SU-DHL-6 (cell line): ENCODE results near the gene TP63.

Experiments
- H2AFZ ChIP-seq: fragments of 200-600 bp; sonication (generic); 2 replicates; pipeline ENCODE4 v1.6.1; 2014; ENCODE audit warnings: low read depth, mild to moderate bottlenecking, moderate library complexity, mixed read lengths, antibody characterized with exemption, low read length; ENCODE audit not compliant: severe bottlenecking
- H3F3A ChIP-seq: fragments of 200-600 bp; shearing (Covaris generic); 2 replicates; pipeline ENCODE4 v1.6.0; 2016; ENCODE audit warnings: antibody characterized with exemption, mild to moderate bottlenecking; ENCODE audit not compliant: insufficient read depth
- H3K27ac ChIP-seq: fragments of 200-600 bp; sonication (generic); 2 replicates; pipeline ENCODE4 v1.5.1; 2016; ENCODE audit warnings: low read depth, mild to moderate bottlenecking, low read length, moderate library complexity, mixed read lengths
- H3K27me3 ChIP-seq: fragments of 200-600 bp; sonication (generic), shearing (Covaris generic); 2 replicates; pipeline ENCODE4 v1.6.0; 2014; ENCODE audit warnings: mild to moderate bottlenecking, low read length
- H3K36me3 ChIP-seq: fragments of 200-600 bp; sonication (generic); 2 replicates; pipeline ENCODE4 v1.6.1; 2014; ENCODE audit warnings: mild to moderate bottlenecking, low read length, mixed read lengths
- H3K4me2 ChIP-seq: fragments of 300-600, 200-600 bp; shearing (Covaris generic), sonication (generic); 2 replicates; pipeline ENCODE4 v1.6.0; 2014; ENCODE audit warnings: low read length, low read depth, mild to moderate bottlenecking; ENCODE audit not compliant: poor library complexity, severe bottlenecking
- H3K4me3 ChIP-seq: fragments of 200-600 bp; sonication (generic); 2 replicates; pipeline ENCODE4 v1.5.1; 2014; ENCODE audit warnings: antibody characterized with exemption, low read length, mild to moderate bottlenecking, mixed read lengths; ENCODE audit not compliant: insufficient read depth, poor library complexity, severe bottlenecking
- H3K79me2 ChIP-seq: fragments of 200-600 bp; sonication (generic); 2 replicates; pipeline ENCODE4 v1.6.1; 2014; ENCODE audit warnings: mild to moderate bottlenecking, low read length, moderate library complexity; ENCODE audit not compliant: insufficient read depth
- H3K9ac ChIP-seq: fragments of 200-600 bp; sonication (generic); 2 replicates; pipeline ENCODE4 v1.7.0; 2014; ENCODE audit warnings: mild to moderate bottlenecking, low read length
- H3K9me2 ChIP-seq: fragments of 200-600 bp; sonication (generic); replicated peaks from 2 replicates; pipeline ENCODE4 v1.6.1; 2014; ENCODE audit warnings: low read length; ENCODE audit not compliant: insufficient read depth
- H3K9me3 ChIP-seq: fragments of 200-600 bp; sonication (generic); 2 replicates; pipeline ENCODE4 v1.6.1; 2014; ENCODE audit warnings: low read length, mixed read lengths; ENCODE audit not compliant: insufficient read depth
- H4K20me1 ChIP-seq: fragments of 200-600 bp; sonication (generic); 2 replicates; pipeline ENCODE4 v1.6.1; 2014; ENCODE audit warnings: low read depth, mild to moderate bottlenecking, antibody characterized with exemption, low read length, moderate library complexity, mixed read lengths
- EZH2phosphoT487 ChIP-seq: fragments of 200-600 bp; sonication (generic), shearing (Covaris generic); conservative IDR thresholded peaks from 2 replicates; pipeline ENCODE4 v1.6.1; 2018; ENCODE audit warnings: mild to moderate bottlenecking, antibody characterized with exemption, low read length, moderate library complexity, mixed read lengths
- TF ChIP-seq, protein P1 (sequence below): fragments of 200-600 bp; sonication (generic); IDR thresholded peaks from one replicate; pipeline ENCODE4 v1.5.1; 2017; ENCODE audit warnings: antibody characterized with exemption, mild to moderate bottlenecking, low read length, moderate library complexity; ENCODE audit not compliant: insufficient read depth, poor library complexity, severe bottlenecking

Gene TP63

GRCh38 chr3:189790658-189791057, 159.5 kb downstream of the TP63 start:
- no peaks in the 10 kb centered on the region for H4K20me1 ChIP-seq
- H2AFZ ChIP-seq, result no peak overlapping the region
- no peak overlapping the region for H3K9ac ChIP-seq
- H3K36me3 ChIP-seq, result no peaks in the 10 kb centered on the region
- no peaks in the 10 kb centered on the region for H3K9me3 ChIP-seq
- H3K4me2 ChIP-seq, result no peak overlapping the region
- no peaks in the 10 kb centered on the region for H3K79me2 ChIP-seq
- H3K27ac ChIP-seq, result no peak overlapping the region
- no peaks in the 10 kb centered on the region for H3K9me2 ChIP-seq
- no peak for TF ChIP-seq EZH2phosphoT487
- TF ChIP-seq, protein P1, sequence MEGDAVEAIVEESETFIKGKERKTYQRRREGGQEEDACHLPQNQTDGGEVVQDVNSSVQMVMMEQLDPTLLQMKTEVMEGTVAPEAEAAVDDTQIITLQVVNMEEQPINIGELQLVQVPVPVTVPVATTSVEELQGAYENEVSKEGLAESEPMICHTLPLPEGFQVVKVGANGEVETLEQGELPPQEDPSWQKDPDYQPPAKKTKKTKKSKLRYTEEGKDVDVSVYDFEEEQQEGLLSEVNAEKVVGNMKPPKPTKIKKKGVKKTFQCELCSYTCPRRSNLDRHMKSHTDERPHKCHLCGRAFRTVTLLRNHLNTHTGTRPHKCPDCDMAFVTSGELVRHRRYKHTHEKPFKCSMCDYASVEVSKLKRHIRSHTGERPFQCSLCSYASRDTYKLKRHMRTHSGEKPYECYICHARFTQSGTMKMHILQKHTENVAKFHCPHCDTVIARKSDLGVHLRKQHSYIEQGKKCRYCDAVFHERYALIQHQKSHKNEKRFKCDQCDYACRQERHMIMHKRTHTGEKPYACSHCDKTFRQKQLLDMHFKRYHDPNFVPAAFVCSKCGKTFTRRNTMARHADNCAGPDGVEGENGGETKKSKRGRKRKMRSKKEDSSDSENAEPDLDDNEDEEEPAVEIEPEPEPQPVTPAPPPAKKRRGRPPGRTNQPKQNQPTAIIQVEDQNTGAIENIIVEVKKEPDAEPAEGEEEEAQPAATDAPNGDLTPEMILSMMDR, result no peak
- no peak overlapping the region for H3K4me3 ChIP-seq
- H3F3A ChIP-seq, result no peaks in the 10 kb centered on the region
- H3K27me3 ChIP-seq, result no peaks in the 10 kb centered on the region

DNA sequence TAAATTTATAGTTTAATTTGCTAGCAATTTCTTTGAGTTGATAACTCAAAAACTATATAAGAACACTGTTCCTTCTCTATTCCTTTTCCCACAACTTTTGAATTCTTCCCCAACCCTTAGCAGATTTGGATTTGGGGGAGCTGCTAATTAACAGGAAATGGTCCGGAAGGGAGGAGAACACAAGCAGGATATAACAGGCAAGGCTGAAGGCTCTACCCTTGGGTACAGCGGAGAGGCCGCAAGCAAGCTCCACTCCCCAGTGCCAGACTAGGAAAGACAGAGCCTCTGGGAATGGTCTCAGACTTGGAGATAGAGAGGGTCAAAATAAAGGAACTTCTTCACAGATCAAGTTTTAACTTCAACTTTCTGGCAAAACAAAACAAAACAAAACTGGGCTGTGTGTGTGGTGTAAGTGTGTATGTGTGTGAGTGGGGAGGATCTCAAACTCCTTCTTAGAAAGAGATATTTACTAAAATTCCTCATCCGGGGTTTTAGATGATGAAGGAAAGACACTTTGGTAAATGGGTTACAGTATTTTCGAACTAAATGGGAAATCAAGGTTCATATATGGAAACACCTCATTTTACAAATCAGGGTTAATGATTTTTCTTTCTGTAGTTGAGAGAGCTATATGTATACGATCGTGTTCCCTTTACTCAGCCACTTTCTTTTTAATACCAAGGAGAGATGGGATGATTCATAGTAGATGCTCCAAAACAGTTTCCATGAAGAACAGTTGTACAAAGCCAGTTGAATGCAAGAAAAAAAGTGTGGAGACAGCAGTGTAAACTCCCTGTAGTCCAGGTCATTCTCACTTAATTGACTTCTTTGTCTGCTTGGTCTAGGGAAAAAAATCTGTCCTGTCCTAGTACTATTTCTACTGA, 161.1 kb downstream of the TP63 start:
- no peak overlapping the region for H3K9ac ChIP-seq
- H3K79me2 ChIP-seq, result no peaks in the 10 kb centered on the region
- H4K20me1 ChIP-seq, result no peaks in the 10 kb centered on the region
- no peak overlapping the region for H3K4me3 ChIP-seq
- no peaks in the 10 kb centered on the region for H3F3A ChIP-seq
- no peaks in the 10 kb centered on the region for H3K9me2 ChIP-seq
- no peaks in the 10 kb centered on the region for H3K9me3 ChIP-seq
- H3K27me3 ChIP-seq, result no peaks in the 10 kb centered on the region
- no peaks in the 10 kb centered on the region for H3K36me3 ChIP-seq
- no peak overlapping the region for H3K27ac ChIP-seq
- H3K4me2 ChIP-seq, result no peak overlapping the region
- H2AFZ ChIP-seq, result no peak overlapping the region
- TF ChIP-seq, protein P1, result no peak
- no peak for TF ChIP-seq EZH2phosphoT487

GRCh38 chr3:189794518-189794917, 163.3 kb downstream of the TP63 start:
- Histone ChIP-seq H3K79me2 (no peaks in the 10 kb centered on the region), H3K36me3 (no peaks in the 10 kb centered on the region), H3K4me3 (no peak overlapping the region), H3K27me3 (no peaks in the 10 kb centered on the region), H3K9me2 (no peaks in the 10 kb centered on the region), H3K9me3 (no peaks in the 10 kb centered on the region), H4K20me1 (no peaks in the 10 kb centered on the region), H2AFZ (no peak overlapping the region), H3K9ac (no peak overlapping the region), H3K4me2 (no peak overlapping the region), H3K27ac (no peak overlapping the region), H3F3A (no peaks in the 10 kb centered on the region)
- TF ChIP-seq, protein P1, result no peak
- TF ChIP-seq EZH2phosphoT487, result no peak
